Dedifferentiated amniotic fluid mesenchymal stem cell (primary cell): ENCODE results near the gene LRRC46.

ENCODE experiments used
- DNase-seq: peaks from one replicate; pipeline ENCODE4 v3.0.0-alpha.2; 2016; ENCODE audit errors: extremely low spot score

Gene LRRC46

DNA sequence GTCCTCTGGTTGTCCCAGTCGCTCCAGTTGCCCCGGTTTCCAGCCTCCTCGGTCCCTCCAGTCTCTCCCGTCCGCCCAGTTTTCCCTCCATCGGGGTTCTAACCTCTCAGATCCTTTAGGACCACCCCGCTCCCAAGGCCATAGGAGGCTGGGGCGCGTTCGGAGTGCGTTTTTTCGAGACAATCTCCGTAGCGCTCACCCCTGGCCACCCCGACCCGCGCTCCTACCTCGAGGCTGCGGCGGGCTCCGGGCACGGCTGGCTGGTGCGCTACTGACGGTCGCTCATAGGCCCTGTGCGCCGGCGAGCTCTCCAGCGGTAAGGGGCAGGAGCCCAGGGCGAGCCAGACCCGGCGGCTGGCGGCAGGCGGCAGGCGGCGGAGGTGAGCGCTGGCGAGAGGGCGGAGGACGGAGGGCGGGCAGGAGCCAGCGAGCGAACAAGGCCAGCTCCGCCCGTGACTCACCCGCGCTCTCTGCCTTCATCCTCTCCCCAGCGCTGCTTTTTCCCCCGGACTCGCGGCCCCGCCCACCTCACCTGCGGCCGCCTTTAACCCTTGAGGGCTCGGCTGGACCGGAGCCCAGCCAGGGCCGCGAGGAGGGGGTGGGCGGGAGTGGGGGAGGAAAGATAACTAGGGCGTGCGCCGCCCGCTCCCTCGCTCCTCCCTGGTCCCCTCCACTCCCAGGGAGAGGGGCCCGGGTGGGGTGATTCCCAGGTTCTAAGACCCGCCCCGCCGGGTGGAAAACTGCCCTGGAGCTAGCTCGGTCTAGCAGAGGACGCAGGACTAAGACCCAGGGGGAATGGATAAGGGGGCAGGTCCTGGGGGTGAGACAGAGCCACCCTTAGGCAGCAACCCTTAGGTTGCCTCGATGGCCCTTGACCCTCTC, 19.5 kb downstream of the LRRC46 start, which contains the start of gene SP6:
TSS of gene SP6 (minus strand) at position 472 of the 882 bp plus-strand sequence. CDS start 2,734 bp downstream, outside the sequence.
- DNase-seq: no peak

DNA sequence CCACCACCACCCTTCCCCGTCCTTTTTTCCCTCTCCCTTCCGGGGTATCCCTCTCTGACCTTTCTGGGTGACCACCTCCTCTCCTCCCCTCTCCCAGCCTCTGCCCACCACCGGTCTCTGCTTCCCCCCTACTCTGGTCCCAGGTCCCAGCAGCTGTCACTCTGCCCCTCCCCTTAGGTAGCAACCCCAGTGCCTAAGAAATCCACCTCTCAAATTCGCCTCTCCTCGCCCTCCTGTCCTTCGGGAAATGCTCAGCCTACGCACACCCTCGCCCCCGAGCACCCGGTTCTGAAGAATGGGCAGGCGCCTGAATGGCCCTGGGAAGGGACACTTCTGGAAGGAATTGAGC, 20.3 kb downstream of the LRRC46 start:
- no peak for DNase-seq

DNA sequence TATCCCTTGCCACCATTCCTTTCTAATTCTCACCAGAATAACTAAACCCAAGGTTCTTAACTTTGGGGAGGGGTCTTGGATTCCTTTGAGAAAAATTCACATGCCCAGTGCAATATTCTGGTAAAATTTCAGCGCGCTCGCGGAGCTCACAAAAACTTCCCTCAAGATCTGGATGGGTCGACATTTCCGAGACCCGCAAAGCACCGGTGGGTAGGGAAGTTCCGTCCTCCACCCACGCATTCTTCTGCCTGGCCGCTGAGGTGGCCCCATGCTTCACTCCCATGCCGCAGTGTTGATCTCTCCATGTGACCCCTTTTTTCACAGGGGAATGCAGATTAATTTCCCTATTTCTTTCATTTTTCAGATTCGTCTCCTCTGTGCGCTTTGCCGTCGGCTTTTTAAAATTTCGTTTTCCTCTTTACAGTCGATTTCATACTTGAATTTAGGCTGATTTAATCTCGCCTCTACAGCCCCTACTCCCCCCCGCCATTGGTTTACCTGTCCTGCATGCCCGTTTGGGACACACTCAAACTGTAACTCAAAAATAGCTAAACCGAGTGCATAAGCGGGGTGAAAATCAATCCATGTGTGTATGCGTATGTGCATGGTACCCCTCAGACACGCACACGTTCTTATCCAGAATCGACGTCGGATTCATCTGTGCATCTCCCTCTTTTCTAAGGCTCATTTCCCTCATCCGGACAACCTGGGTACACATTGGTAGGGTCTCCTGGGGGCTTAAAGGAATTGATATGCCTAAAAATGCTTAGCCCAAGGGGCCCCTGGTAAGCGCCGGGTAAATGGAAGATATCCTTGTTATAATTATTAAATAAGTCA, 20.9 kb downstream of the LRRC46 start:
- no peak for DNase-seq

DNA sequence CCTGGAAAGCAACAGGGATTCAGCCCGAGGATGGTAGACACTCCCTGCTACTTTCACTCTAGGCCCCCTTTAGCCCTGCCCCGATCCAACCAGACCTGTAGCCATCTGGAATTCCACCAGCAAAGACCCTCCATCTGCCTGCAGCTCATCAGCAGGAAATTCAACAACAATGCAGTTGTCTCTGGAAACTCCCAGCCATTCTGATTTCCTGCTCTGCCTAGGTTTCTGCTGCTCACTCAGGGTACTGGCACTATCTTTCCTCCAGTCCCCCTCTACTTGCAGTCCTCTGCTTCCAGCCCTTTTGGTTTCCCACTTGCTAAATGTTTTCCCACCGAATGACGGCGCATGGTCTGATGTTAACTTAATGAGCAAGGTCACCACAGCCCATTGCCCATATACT, 22.1 kb downstream of the LRRC46 start:
- no peak for DNase-seq

DNA sequence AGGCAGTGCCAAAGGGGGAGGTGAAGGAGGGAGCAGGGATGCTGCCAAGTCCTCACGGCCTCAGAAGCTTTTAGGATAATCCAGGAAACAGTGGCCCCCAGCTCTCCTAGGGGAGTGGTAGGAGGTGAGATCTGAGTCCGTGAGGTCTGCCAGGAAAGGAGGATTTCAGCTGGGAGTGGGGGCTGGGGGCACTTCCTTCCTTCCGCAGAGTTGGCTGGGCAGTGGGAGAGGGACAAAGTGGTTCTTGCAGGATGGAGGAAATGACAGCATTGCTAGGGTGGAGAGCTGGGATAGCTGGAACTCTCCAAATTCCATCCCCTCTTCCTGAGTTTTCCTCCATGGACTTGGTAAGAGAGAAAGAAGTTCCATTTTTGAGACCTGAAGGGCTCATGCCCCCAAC, 24.3 kb downstream of the LRRC46 start:
- no peak for DNase-seq

DNA sequence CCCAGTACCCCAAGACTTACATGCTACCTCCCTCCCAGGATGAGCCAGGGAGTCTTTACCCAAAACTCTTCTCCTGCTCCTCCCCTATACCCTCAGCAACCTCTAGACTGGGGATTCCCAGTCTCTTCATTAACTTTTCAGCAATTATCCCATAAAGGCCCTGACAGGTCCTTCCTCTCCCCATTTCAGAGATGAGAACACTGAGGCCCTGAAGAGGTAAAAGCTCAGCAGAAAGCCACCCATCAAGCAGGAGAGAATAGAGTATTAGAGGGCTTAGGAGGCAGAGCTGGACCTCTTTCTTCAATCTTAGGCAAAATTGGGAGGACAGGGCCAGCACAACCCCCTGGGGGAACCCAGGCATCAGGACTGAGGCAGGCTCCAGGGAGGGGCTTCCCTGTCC, 25.4 kb downstream of the LRRC46 start:
- DNase-seq: no peak

DNA sequence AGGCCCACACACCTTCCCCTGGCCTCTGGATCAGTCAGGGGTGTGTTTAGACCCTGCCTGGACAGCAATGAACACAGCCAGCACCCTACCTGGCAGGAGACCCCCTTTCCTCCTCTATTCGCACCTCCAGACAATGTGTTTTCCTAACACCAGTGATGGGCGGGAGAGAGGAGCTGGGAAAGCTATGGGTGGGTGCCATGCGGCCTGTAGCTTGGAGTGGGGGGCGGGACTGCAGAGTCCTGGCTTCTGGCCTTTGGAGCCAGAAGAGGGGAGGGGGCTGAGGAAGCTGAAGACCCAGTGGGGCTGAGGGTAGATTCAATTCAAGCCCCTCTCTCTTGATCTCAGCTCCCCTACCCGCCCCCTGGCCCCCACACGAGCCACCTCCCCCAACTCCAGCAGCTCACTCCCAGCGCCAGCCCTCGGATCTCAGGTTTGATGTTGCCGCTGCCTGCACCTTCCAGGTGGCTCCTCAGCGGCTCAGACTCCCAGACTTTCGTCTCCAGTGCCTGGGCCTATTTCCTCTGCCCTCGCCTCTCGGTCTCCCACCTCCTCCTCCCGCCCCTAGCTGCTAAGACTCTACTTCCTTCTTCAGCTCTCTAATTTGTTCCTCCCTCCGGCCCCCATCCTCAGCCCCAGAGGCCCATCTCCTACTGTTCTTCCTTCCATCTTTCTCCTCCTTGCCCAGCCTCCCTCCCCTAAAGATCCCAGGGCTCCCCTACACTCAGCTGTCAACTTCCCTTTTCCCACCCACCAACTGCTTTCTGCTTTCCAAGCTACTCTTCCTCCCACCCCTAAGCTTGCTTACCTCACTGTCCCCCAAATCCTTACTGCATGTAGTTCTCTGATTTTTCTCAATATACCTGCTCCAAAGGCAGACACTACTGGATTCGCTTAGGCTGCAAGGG, 26.3 kb downstream of the LRRC46 start:
- no peak for DNase-seq

DNA sequence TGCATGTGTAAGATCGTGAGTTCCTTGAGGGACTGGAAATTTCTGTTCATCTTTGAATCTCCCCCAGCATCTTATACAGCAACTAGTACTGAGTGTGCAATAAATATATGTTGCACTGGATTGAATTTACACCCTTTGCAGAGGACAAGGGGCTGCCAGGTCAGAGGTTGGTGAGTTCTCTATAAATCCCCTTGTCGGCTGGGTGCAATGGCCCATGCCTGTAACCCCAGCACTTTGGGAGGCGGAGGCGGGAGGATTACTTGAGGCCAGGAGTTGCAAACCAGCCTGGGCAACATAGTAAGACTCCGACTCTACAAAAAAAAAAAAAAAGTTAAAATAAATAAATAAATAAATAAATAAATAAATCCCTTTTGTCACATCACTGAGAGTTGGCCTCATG, 28.9 kb downstream of the LRRC46 start:
- no peak for DNase-seq

DNA sequence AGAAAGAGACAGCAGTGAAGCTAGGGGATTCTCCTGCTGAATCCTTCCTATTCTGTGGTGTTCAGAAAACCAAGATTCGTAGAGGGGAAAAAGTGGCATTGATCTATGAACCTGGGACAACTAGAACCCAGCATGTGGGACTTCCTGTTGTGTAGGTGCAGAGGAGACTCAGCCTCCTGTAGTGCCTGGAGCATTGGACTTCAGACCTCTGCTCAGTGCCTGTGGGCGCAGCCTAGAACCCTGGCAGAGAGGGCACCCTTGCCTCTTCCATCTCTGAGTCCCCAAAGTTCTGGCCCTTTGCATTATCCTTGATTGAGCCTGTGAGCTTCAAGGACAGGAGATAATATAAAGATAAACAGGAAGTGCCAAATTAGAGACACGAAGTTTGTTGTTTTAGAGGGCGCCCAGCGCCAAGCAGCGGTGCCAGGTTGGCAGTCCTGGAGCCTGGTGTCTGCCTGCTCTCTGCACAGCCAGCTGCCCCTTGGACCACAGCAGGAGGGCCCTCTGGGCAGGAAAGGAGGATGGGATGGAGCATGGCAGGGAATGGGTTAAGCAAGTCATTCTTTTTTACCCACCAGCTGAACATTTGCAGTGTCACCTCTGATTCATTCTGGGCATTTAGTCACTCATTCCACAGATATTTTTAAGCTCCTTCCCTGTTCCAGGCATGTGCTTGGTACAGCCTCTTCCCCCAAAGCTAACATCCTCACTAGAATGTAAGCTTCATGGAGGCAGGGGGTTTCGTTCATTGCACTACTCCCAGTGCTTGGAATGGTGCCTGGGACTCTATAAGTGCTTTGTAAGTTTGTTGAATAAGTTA, 31.4 kb downstream of the LRRC46 start:
- peak; percentile 58 for DNase-seq

DNA sequence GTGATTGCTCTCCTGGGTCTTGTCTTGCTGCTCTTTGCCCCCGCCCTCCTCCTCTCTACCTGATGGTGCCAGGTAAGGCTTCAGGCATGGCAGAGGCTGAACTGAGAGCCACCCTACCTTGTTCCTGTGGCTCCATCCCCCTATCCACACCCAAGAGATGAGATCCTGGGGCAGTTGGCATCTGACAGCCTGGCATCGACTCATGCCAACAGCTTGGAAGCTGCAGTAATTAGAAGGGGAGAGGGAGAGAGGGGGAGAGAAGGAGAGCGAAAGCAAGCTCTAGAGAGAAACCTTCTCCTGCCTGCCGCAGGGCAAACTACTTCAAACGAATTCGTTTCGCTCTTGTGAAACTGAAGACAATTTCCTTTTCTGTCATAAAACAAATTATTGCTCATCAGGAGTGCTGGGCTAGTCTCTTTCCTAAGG, 33.3 kb downstream of the LRRC46 start:
- no peak for DNase-seq

DNA sequence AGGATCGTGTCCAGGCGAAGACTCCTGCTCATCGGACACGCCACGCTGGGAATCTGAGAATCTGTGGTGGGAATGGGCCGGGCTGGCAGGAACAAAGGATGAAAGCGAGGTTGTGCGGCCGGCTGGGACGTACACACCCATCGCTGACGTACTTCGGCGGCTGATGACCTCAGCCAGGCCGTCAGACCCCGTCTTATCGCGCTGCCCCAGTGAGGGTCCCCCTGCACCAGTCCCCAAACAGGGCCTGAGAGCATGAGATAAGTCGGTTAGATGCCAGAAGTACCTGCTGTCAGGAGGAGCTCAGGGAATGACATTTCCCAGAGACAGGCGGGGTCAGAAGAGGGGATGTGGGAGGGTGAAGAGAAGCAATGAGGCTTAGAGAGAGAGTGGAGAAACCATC, 35.5 kb downstream of the LRRC46 start:
- no peak for DNase-seq

DNA sequence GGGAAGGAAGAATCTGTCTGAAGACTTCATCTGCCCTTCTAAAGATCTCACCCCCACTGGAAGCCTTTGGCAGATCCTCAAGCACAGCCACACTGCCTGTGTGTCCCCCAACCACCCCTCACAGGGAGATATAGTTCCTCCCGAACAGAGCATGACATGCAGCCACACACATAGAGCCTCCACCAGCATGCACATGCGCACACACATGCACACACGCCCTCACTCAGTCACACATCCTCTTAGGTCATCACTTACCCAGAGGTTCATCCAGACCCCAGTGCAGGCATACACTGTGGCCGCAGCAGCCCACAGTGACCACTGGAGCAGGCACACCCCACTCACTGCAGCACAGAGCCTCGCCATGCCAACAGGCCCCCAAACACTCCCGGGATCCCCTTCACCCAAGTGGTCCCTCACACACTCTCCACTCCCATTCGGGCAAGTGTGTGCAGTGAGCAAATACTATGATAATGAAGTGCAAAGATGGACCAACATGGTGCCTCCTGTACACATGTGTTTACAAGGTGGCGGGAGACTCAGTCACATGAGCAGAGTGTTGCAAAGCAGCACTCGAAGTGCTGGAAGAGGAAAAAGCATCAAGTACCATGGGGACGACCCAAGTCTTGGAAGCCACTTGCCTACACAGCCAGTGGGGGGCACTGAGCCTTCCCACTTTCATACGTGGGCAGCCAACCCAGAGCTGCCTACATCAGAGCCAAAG, 36.5 kb downstream of the LRRC46 start:
- no peak for DNase-seq

DNA sequence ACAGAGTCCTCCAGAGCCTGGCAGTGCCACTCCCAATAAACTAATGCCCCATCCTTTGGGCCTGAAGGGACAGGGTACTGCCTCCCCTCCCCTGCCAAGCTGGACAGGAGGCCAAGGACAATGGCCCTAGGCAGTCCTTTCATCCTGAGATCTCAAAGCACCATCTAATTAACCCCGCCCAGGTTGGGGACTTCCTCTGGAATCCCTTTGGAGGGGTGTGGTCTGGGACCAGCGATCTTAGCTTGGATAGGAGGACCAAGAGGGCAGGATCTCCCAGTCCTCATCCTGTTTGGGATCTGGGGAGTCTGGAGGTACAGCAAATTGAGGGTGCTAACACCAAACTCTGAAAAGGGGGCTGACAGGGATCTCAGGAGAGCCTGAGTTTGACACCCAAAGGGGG, 37.6 kb downstream of the LRRC46 start:
- no peak for DNase-seq

DNA sequence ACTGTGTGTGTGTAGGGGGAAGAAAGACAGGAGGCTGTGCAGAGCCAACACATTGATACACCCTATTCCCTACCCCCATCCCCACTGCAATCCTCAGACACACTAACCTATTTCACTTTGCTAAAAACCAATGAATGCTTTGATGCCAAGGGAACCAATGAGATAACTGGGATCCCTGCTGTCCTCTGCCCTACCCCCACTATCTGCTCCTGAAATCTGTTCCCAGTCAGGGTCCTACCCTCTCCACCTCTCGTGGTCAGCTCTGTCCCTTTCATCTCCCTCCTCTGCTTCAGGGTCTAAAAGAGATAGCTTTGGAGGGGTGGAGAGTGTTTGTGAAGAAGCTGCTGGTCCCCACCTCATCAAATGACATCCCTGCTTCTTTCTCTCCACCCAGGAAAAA, 38.6 kb downstream of the LRRC46 start:
- DNase-seq: no peak

DNA sequence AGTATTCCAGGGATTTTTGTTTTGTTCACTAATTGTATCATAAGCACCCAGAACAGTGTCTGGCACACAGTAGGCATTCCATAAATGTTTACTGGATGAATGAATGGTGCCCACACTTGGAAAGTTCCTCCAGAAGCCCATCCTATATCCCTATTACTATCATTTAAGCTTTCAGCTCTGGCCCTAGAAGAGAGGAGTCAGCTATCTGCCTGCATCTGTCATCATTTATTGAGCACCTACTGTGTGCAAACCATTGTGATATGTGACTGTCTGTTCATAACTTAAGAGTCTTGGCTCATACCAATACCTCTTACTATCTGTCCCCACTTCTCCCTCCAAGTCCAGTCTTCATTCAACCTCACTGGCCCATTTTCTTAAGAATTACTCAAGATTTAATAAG, 39.6 kb downstream of the LRRC46 start:
- no peak for DNase-seq

DNA sequence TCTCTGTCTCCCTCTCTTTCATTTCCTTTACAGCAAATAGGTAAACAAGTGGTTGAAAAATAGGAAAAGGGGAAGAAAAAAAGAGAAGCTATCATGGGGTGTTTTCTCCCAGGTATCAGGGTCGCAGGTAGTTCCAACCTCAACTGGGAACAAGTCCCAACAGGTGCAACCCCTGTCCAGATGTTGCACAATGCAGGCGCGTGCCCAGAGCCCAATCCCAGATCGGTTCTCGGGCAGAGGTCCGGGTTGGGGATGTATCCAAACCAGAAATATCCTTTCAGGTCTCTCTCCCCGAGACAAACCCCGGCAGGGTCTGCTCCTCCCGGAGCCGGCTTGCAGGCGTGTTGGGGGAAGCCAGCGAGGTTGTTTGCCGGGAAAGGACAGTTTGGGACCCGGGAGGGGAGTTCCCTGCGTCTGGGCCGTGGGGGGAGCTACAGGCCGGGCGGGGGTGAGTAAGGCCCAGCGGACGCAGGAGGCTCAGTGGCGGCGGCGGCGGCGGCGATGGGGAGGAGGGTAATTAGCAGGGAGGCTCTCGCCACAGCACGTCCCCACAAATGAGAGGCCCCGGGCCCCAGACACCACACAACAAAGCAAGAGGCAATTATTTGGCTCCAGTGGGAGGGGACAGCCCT, 40.7 kb downstream of the LRRC46 start:
- no peak for DNase-seq

DNA sequence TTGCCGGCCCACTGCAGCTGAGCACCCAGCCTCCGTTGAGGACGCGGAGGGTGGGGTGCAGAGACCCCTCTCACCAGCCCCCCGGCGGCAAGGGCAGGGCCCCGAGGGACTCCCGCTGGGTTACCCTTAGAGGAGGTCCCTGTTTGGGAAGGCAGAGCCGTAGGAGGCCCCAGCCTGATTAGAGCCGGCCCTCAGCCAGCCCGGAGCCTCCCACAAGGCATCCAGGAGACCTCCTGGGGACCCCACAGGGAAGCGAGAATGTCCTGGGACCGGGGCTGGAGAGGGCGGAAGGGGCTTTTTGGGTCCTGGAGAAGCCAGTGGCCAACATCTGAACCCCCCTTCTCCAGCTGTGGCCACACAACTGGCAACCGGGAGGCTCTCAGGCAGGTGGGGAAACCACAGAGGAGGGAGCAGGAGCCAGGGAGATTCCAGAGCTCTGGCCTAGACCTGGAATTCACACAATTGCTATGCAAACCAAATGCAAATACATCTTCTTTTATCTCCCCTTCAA, 41.2 kb downstream of the LRRC46 start:
- DNase-seq: no peak

DNA sequence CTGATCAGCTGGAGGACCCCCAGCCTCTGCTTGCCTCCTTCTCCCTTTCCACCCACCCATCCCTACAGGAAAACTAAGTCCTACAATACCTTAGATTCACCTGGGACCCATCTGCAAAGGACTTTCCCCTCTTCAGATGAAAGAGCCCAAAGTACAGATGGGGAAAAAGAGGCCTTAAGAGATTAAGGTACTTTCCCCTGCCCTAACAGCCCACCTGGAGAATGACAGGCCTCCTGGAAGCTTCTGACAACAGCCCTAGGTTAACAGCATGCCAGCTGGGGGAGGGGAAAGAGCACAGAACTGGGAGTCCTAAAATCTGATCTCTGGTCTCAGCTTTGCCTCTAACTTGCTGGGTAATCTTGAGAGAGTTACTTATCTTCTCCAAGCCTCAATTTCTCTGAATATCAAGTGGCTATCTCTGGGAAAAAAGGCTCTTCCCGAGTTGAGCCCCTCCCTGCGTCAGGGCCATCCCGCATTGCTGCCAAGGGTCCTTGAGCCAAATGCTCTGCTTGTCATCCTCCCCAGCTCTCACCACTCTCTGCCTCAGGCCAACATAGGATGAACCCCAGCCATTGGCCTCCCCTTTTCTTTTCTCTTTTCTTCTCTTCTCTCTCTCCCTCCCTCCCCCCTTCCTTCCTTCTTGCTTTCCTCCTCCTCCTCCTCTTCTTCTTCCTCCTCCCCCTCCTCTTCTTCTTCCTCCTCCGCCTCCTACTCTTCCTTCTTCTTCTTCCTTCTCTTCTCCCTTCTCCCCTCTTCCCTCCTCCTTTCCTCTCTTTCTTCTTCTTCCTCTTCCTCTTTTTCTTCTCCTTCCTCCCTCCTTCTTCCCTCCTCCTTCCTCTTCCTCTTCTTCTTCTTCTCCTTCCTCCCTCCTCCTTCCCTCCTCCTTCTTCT, 42.0 kb downstream of the LRRC46 start:
- DNase-seq: no peak
